HAP-1 (cell line): ENCODE data around the gene TCN2.
"Not testable (repeated sequence)": the region's sequence is repeated elsewhere in the genome, so short reads cannot be mapped to it uniquely, and the experiment has no call there.

Experiments
- DNase-seq, 2 experiments: peaks; one replicate each; pipeline ENCODE4 v3.0.0-alpha.2; 2016 to 2020; ENCODE audit warnings: low spot score in 2 of 2
- H3K27me3 ChIP-seq: fragments of 250-450 bp; sonication (Bioruptor Pico); 2 replicates; pipeline ENCODE4 v1.5.1; 2020; ENCODE audit warnings: low read depth, mild to moderate bottlenecking, moderate library complexity
- H3K36me3 ChIP-seq: fragments of 250-450 bp; sonication (Bioruptor Pico); replicated peaks from 2 replicates; pipeline ENCODE4 v1.5.1; 2020; ENCODE audit warnings: mild to moderate bottlenecking
- H3K4me1 ChIP-seq: fragments of 250-450 bp; sonication (Bioruptor Pico); 2 replicates; pipeline ENCODE4 v1.5.1; 2020; ENCODE audit warnings: mild to moderate bottlenecking
- H3K4me3 ChIP-seq: fragments of 250-450 bp; sonication (Bioruptor Pico); 2 replicates; pipeline ENCODE4 v1.5.1; 2020; ENCODE audit warnings: mild to moderate bottlenecking, moderate library complexity
- H3K9me3 ChIP-seq: fragments of 250-450 bp; sonication (Bioruptor Pico); 2 replicates; pipeline ENCODE4 v1.5.1; 2020; ENCODE audit warnings: mild to moderate bottlenecking, moderate library complexity
- in situ Hi-C: fragments of 300-500 bp; cut with MboI; formaldehyde crosslinking; loops from 3 replicates; pipeline ENCODE4 v1.14.3; 2020; ENCODE audit warnings: low sequenced_read_pairs, inconsistent platforms, mixed read lengths

The TCN2 gene

GRCh38 chr22:30606455-30607299, at the start of gene TCN2:
TCN2 (plus strand) TSS chr22:30607174; CDS start chr22:30607332, 158 bp downstream.
- in situ Hi-C loops, result no loop called here
- H3K36me3 ChIP-seq, result no peaks in the 10 kb centered on the region
- H3K4me3 ChIP-seq, result peak within 1 kb of the TSS; percentile 42
- DNase-seq, result peak; percentile 70 to 82
- H3K27me3 ChIP-seq, result no peaks in the 10 kb centered on the region
- peaks cover 11% of the 10 kb centered on the region for H3K4me1 ChIP-seq
- no peaks in the 10 kb centered on the region for H3K9me3 ChIP-seq

GRCh38 chr22:30557243-30557642, 49.7 kb upstream of the TCN2 start:
- no peaks in the 10 kb centered on the region for H3K27me3 ChIP-seq
- in situ Hi-C loops, result no loop called here
- no peaks in the 10 kb centered on the region for H3K9me3 ChIP-seq
- no peaks in the 10 kb centered on the region for H3K36me3 ChIP-seq
- no peak for DNase-seq
- no peaks in the 10 kb centered on the region for H3K4me1 ChIP-seq
- H3K4me3 ChIP-seq, result no peak overlapping the region

- H3K4me1 ChIP-seq, result no peaks in the 10 kb centered on the region
- in situ Hi-C loops, result no loop called here
- no peak overlapping the region for H3K4me3 ChIP-seq
- H3K27me3 ChIP-seq, result no peaks in the 10 kb centered on the region
- H3K9me3 ChIP-seq, result no peaks in the 10 kb centered on the region
- H3K36me3 ChIP-seq, result no peaks in the 10 kb centered on the region
- no peak for DNase-seq
Measured at GRCh38 chr22:30559889-30560288, 47.1 kb upstream of the TCN2 start.

GRCh38 chr22:30560643-30561202, 46.3 kb upstream of the TCN2 start:
- H3K36me3 ChIP-seq, in situ Hi-C loops, H3K9me3 ChIP-seq, H3K4me1 ChIP-seq, H3K27me3 ChIP-seq, H3K4me3 ChIP-seq: not testable (repeated sequence)
- peak in 1 of 2 experiments; percentile 50 for DNase-seq

- Histone ChIP-seq H3K4me1 (no peaks in the 10 kb centered on the region), H3K9me3 (no peaks in the 10 kb centered on the region), H3K27me3 (no peaks in the 10 kb centered on the region), H3K4me3 (no peak overlapping the region), H3K36me3 (no peaks in the 10 kb centered on the region)
- in situ Hi-C loops, result no loop called here
- DNase-seq, result no peak
Measured at GRCh38 chr22:30561402-30562189, 45.4 kb upstream of the TCN2 start.

GRCh38 chr22:30562366-30562765, 44.6 kb upstream of the TCN2 start:
- no peaks in the 10 kb centered on the region for H3K27me3 ChIP-seq
- no peak overlapping the region for H3K4me3 ChIP-seq
- H3K36me3 ChIP-seq, result no peaks in the 10 kb centered on the region
- no peak for DNase-seq
- H3K9me3 ChIP-seq, result no peaks in the 10 kb centered on the region
- in situ Hi-C loops, result no loop called here
- H3K4me1 ChIP-seq, result no peaks in the 10 kb centered on the region

GRCh38 chr22:30564045-30564760, 42.8 kb upstream of the TCN2 start:
- H3K9me3 ChIP-seq, result no peaks in the 10 kb centered on the region
- H3K27me3 ChIP-seq, result no peaks in the 10 kb centered on the region
- no peaks in the 10 kb centered on the region for H3K36me3 ChIP-seq
- DNase-seq, result no peak
- no peaks in the 10 kb centered on the region for H3K4me1 ChIP-seq
- H3K4me3 ChIP-seq, result no peak overlapping the region
- in situ Hi-C loops, result no loop called here

GRCh38 chr22:30564761-30565119, 42.2 kb upstream of the TCN2 start:
- in situ Hi-C loops, result no loop called here
- no peaks in the 10 kb centered on the region for H3K4me1 ChIP-seq
- no peaks in the 10 kb centered on the region for H3K9me3 ChIP-seq
- no peaks in the 10 kb centered on the region for H3K36me3 ChIP-seq
- no peak overlapping the region for H3K4me3 ChIP-seq
- no peak for DNase-seq
- H3K27me3 ChIP-seq, result no peaks in the 10 kb centered on the region

- H3K27me3 ChIP-seq, result no peaks in the 10 kb centered on the region; the same call in 1 of the 2 replicates
- no peaks in the 10 kb centered on the region for H3K36me3 ChIP-seq
- in situ Hi-C loops, result no loop called here
- DNase-seq, result no peak
- no peak overlapping the region for H3K4me3 ChIP-seq
- H3K9me3 ChIP-seq, result no peaks in the 10 kb centered on the region
- no peaks in the 10 kb centered on the region for H3K4me1 ChIP-seq
Measured at GRCh38 chr22:30565341-30565740, 41.6 kb upstream of the TCN2 start.

GRCh38 chr22:30566125-30566524, 40.8 kb upstream of the TCN2 start:
- Histone ChIP-seq H3K4me3 (no peak overlapping the region), H3K36me3 (no peaks in the 10 kb centered on the region), H3K9me3 (no peaks in the 10 kb centered on the region), H3K27me3 (peaks cover under 1% of the 10 kb centered on the region; the same call in 1 of the 2 replicates), H3K4me1 (no peaks in the 10 kb centered on the region)
- in situ Hi-C loops, result no loop called here
- no peak for DNase-seq

- in situ Hi-C loops, H3K27me3 ChIP-seq, H3K4me3 ChIP-seq, DNase-seq, H3K9me3 ChIP-seq, H3K4me1 ChIP-seq, H3K36me3 ChIP-seq: not testable (repeated sequence)
Measured at GRCh38 chr22:30567277-30567676, 39.7 kb upstream of the TCN2 start.

GRCh38 chr22:30568137-30568805, 38.7 kb upstream of the TCN2 start:
- Histone ChIP-seq H3K9me3 (no peaks in the 10 kb centered on the region), H3K4me1 (no peaks in the 10 kb centered on the region), H3K27me3 (peaks cover 4% of the 10 kb centered on the region; the same call in 1 of the 2 replicates), H3K36me3 (no peaks in the 10 kb centered on the region), H3K4me3 (no peak overlapping the region)
- in situ Hi-C loops, result no loop called here
- DNase-seq, result no peak

GRCh38 chr22:30569674-30570202, 37.2 kb upstream of the TCN2 start:
- Histone ChIP-seq H3K4me1 (no peaks in the 10 kb centered on the region), H3K4me3 (no peak overlapping the region), H3K36me3 (no peaks in the 10 kb centered on the region), H3K27me3 (peaks cover 4% of the 10 kb centered on the region; the same call in 1 of the 2 replicates), H3K9me3 (no peaks in the 10 kb centered on the region)
- in situ Hi-C loops, result no loop called here
- no peak for DNase-seq
